Right atrium auricular region (tissue), 2 donors: ENCODE measurements around the gene LPP. TPM values are rescaled to one million over a fixed set of nuclear protein-coding genes. Genes with fewer than 3 reads are reported as not detected.

Source experiments
- DNase-seq: peaks from one replicate; pipeline ENCODE4 v3.0.0-alpha.2; 2019; ENCODE audit warnings: low spot score
- H3K27ac ChIP-seq, 2 donors: fragments of 200-600 bp; sonication (generic); 1 replicate in 1 of 2; 2 replicates in 1 of 2; pipeline ENCODE4 v1.5.1; 2016 to 2019
- H3K27me3 ChIP-seq, 2 donors: fragments of 200-600 bp; sonication (generic); one replicate each; pipeline versions ENCODE4 v1.5.1 to v1.6.0; 2017 to 2019
- H3K36me3 ChIP-seq: fragments of 200-600 bp; sonication (generic); one replicate; pipeline ENCODE4 v1.5.1; 2016
- H3K4me1 ChIP-seq, 2 donors: fragments of 200-600 bp; sonication (generic); one replicate each; pipeline versions ENCODE4 v1.5.1 to v1.6.0; 2017 to 2019
- H3K4me3 ChIP-seq, 2 donors: fragments of 200-600 bp; sonication (generic); 1 replicate in 1 of 2; 2 replicates in 1 of 2; pipeline ENCODE4 v1.5.1; 2017 to 2019; ENCODE audit warnings: mild to moderate bottlenecking in 1 of 2, moderate library complexity in 1 of 2
- H3K9me3 ChIP-seq, 2 donors: fragments of 200-600 bp; sonication (generic); one replicate each; pipeline ENCODE4 v1.5.1; 2019
- CTCF ChIP-seq, 2 donors: fragments of 200-600 bp; sonication (generic); IDR thresholded peaks; one replicate each; pipeline ENCODE4 v1.5.1; 2019; ENCODE audit warnings: antibody characterized with exemption in 2 of 2
- total RNA-seq, 2 donors: library from RNA; depleted of rRNA; stranded (reverse); fragments of >200 nt; gene quantifications; one replicate each; pipeline ENCODE4 v1.1.0, GENCODE V29; 2016

Gene LPP
- total RNA-seq, 2 donors from 2014 or later: 117 to 186 TPM

- H3K27ac ChIP-seq: peak overlapping the region; percentile 81 to 91
- H3K36me3 ChIP-seq: peaks cover 12% of the 10 kb centered on the region
- H3K9me3 ChIP-seq: no peaks in the 10 kb centered on the region
- H3K4me3 ChIP-seq: no peak overlapping the region
- H3K27me3 ChIP-seq: no peaks in the 10 kb centered on the region
- no peak for TF ChIP-seq CTCF (IDR thresholded peaks at IDR 0.05)
- H3K4me1 ChIP-seq: peaks cover 0 to 54% of the 10 kb centered on the region in 2 donors
- no peak for DNase-seq
These were observed 24.5 kb downstream of the LPP start for GRCh38 chr3:188178293-188178936.

DNA sequence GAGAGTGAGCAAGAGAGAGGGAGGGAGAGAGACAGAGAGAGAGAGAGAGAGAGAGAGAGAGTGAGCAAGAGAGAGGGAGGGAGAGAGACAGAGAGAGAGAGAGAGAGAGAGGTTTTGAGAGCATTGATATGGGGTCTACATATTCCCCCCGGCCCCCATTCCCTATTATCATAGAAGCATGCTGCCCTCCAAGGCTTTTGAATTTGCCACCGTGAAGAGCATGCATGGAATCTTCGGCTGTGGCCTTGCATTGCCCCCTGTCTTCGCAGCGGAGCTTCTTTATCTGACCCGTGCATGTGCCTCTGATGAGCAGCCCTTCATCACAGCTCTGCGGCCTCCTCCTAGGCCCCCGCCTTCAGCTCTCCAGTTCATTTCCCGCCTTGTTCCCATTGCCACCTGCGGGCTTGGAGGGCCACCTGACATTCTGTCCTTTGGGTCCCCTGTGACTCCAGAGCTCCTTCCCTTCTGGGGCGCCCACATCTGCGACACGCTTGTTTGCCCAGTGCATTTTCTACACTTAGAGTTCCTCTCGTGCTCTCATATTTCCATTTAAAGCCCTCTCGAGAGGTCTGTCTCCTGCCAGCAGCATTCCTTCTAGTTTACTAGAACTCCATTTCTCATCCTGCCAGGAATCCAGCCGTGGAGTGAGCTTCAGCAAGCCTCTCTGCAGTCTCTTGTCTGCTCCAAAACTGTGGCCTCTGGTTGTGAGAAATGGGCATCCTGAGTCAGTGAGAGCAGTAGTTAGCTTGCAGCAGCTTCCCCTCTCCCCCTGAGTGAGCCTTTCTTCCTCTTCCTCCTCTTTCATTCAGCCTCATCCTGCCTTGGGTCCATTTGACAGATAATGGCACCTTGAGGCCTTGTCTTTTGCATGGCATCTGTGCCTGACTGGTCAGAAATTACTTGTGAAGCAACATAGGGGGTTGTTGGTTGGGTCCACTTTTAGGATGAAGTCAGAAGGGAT is 25.3 kb downstream of the LPP start:
- H3K27me3 ChIP-seq: no peaks in the 10 kb centered on the region
- peaks cover 0 to 61% of the 10 kb centered on the region in 2 donors for H3K4me1 ChIP-seq
- H3K9me3 ChIP-seq: no peaks in the 10 kb centered on the region
- no peak for DNase-seq
- TF ChIP-seq CTCF (IDR thresholded peaks at IDR 0.05): peak in 1 of 2 donors; percentile 53
- H3K27ac ChIP-seq: peak overlapping the region; percentile 81 to 91
- no peak overlapping the region for H3K4me3 ChIP-seq
- H3K36me3 ChIP-seq: peaks cover 12% of the 10 kb centered on the region

- Histone ChIP-seq H3K4me3 (no peak overlapping the region), H3K27ac (peak overlapping the region; percentile 81 to 91), H3K36me3 (peaks cover 7% of the 10 kb centered on the region), H3K27me3 (no peaks in the 10 kb centered on the region), H3K4me1 (peaks cover 0 to 61% of the 10 kb centered on the region in 2 donors), H3K9me3 (no peaks in the 10 kb centered on the region)
- DNase-seq: no peak
- no peak for TF ChIP-seq CTCF (IDR thresholded peaks at IDR 0.05)
These were observed 26.2 kb downstream of the LPP start for GRCh38 chr3:188180114-188180513.

DNA sequence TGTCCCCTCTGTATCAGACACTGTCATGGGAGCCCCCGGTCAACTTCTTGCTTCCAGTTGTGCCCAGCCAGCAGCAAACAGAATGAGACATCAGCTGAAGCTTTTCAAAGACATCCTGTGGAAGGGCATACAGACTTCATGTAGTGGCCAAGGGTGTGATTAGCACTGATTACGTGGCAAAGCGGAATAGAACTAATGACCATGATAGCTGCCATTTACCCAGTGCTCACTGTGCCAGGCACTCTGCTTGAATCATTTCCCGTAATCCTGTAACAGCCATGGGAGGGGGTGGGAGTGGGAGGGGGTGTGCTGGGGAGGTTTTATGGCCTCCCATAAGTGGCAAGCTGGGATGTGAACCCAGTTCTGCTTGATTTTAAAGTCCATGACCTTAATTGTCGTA is 29.5 kb downstream of the LPP start:
- H3K4me1 ChIP-seq: peaks cover 0 to 72% of the 10 kb centered on the region in 2 donors
- H3K36me3 ChIP-seq: peaks cover 3% of the 10 kb centered on the region
- H3K27me3 ChIP-seq: no peaks in the 10 kb centered on the region
- no peak for TF ChIP-seq CTCF (IDR thresholded peaks at IDR 0.05)
- H3K4me3 ChIP-seq: no peak overlapping the region
- no peaks in the 10 kb centered on the region for H3K9me3 ChIP-seq
- no peak for DNase-seq
- peak overlapping the region; percentile 71 to 91 for H3K27ac ChIP-seq

DNA sequence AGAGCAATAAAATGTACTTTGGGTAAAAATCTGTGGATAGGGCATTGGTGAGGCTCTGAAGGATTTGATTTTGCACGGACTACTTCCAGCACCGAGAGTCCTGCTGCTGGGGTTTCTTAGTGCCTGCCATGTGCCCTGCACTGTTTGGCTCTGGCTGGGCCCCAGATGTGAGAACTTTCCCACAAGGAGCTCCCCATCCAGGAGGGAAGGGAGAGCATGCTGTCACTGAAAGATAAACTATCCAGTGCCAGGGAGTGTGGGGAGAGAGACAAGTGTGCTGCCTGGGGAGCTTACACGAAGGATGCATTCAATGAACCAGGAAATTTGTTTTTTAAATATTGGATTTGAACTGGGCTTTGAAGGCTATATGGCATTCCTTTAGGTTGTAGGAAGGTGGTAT is 30.2 kb downstream of the LPP start:
- peaks cover 0 to 66% of the 10 kb centered on the region in 2 donors for H3K4me1 ChIP-seq
- TF ChIP-seq CTCF (IDR thresholded peaks at IDR 0.05): no peak
- DNase-seq: no peak
- H3K9me3 ChIP-seq: no peaks in the 10 kb centered on the region
- H3K36me3 ChIP-seq: peaks cover 3% of the 10 kb centered on the region
- no peaks in the 10 kb centered on the region for H3K27me3 ChIP-seq
- H3K4me3 ChIP-seq: no peak overlapping the region
- peak overlapping the region; percentile 71 to 91 for H3K27ac ChIP-seq
